GM12864 (cell line): ENCODE results near the gene CYP1A1.

ENCODE experiments used
- DNase-seq: peaks from one replicate; pipeline ENCODE4 v3.0.0-alpha.2; 2011; ENCODE audit warnings: low read depth
- H3K4me3 ChIP-seq: 2 replicates; pipeline ENCODE4 v1.5.1; 2011; ENCODE audit warnings: mild to moderate bottlenecking, low read depth, low read length, control low read depth
- CTCF ChIP-seq: IDR thresholded peaks from 2 replicates; pipeline ENCODE4 v1.5.1; 2011; ENCODE audit warnings: low read depth, mild to moderate bottlenecking, moderate library complexity, low read length, control low read depth, inconsistent platforms; ENCODE audit errors: missing control alignments

The CYP1A1 gene

DNA sequence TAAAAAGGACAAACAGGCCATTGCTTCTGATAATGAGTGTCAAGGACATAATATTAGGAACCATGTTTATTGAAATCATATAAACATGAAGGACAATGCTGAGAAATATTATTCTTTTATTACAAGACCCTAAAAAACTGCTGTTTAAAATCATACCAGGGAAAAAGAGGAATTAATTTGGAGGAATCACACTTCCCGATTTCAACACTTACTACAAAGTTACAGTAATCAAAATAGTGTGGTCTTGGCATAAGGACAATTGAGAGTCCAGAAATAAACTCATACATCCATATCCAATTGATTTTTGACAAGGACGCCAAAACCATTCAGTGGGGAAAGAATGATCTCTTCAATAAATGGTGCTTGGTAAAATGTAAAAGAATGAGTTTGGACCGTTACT, 13.0 kb downstream of the CYP1A1 start:
- H3K4me3 ChIP-seq, result no peak overlapping the region
- no peak for TF ChIP-seq CTCF
- no peak for DNase-seq

- H3K4me3 ChIP-seq, result no peak overlapping the region
- no peak for TF ChIP-seq CTCF
- no peak for DNase-seq
Observed at GRCh38 chr15:74710319-74711094, 14.8 kb downstream of the CYP1A1 start.

DNA sequence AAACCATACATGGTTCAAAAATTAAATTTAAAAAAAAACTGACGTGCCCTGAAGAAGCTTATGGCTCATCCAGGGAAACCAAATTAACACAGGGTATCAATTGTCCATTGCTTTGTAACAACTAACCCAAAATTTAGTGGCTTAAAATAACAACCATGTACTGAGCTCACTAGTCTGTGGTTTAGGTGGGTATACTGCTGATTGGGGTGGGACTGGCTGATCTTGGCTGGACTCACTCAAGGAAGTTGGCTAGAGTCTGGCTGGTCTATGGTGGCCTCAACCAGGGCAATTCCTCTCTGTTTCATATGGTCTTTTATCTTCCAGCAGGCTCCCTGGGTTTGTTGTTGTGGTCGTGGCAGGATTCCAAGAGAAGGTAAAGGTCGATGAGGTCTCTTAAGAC, 15.4 kb downstream of the CYP1A1 start:
- no peak overlapping the region for H3K4me3 ChIP-seq
- no peak for DNase-seq
- no peak for TF ChIP-seq CTCF

GRCh38 chr15:74709011-74709410, 16.3 kb downstream of the CYP1A1 start:
- no peak for DNase-seq
- TF ChIP-seq CTCF, result no peak
- H3K4me3 ChIP-seq, result no peak overlapping the region

- no peak for TF ChIP-seq CTCF
- DNase-seq, result no peak
- H3K4me3 ChIP-seq, result peak overlapping the region; percentile 80; the same call in 1 of the 2 replicates
Observed at GRCh38 chr15:74696808-74697207, 28.5 kb downstream of the CYP1A1 start.

- peak overlapping the region; percentile 80 for H3K4me3 ChIP-seq
- TF ChIP-seq CTCF, result no peak
- DNase-seq, result no peak
Observed at GRCh38 chr15:74696398-74696729, 29.0 kb downstream of the CYP1A1 start.
